IPS DF 4.7 (cell line): ENCODE data around the gene DENND2C.

Experiments
- DNase-seq: peaks from one replicate; pipeline ENCODE4 v3.0.0-alpha.2; 2013; ENCODE audit warnings: low spot score; ENCODE audit errors: extremely low read depth

DENND2C gene

GRCh38 chr1:114549137-114549536 is 120.7 kb downstream of the DENND2C start:
- DNase-seq = no peak

- DNase-seq = no peak
Measured at GRCh38 chr1:114547076-114547475, 122.8 kb downstream of the DENND2C start.

GRCh38 chr1:114545796-114546195 is 124.1 kb downstream of the DENND2C start:
- DNase-seq = no peak

DNA sequence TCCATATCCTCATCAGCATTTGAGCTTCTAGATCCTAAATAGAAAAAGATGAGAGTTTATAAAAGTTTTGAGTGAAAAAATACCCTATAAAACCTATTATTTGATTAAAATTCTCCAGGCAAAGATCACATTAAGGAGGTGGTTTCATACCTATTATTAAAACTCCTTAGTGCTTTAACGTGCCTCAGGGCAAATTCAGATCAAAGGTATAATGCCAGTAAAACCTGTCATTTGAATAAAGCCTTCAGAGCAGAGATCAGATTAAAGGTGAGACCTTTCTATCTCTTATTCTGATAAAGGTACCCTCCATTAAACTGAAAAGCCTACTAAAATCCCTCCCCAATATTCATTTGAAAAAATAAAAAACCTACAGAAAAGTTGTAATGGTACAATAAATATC is 124.5 kb downstream of the DENND2C start:
- no peak for DNase-seq

DNA sequence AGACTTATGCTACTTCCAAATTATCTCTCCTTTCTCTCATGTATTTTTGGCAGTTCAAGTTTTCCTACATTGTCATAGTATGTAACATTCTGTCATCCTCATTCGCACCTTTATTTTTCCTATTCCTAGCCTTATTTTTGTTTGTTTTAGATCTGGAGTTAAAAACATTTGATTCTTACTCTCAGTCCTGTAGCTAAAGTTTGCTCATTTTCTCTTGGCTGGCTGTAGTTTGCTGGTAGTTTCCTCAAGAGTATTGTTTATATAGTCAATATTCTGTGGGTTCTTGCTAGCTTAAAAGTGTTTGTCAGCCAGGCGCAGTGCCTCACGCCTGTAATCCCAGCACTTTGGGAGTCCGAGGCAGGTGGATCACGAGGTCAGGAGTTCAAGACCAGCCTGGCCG is 129.0 kb downstream of the DENND2C start:
- DNase-seq = no peak

GRCh38 chr1:114540272-114540671 is 129.6 kb downstream of the DENND2C start:
- DNase-seq = no peak

GRCh38 chr1:114536043-114536442 is 133.8 kb downstream of the DENND2C start:
- DNase-seq = no peak

DNA sequence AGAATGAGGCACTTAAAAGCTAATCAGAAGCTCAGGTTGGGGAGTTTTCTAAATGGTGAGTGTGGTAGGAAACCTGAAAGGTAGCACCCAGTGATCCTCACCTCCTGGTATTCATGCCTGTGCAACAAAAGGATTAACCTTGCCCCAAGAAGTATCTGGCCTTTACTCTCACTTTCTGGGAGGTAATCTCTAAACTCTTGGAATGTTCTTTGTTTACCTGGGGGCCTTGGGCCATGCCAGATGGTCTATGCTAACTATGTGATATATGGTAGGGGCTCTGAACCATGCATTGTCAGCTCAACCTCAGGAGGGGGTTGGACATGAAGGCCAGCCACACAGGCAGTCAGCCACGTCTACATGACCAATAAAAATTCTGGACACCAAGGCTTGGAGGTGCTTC is 134.4 kb downstream of the DENND2C start:
- DNase-seq = no peak
